Mucosa of rectum (tissue), 2 donors: ENCODE data around the gene ASIC2.
A peak's percentile ranks its signal among the peaks of the same experiment; 100 is the strongest.
"Not testable (repeated sequence)": the region's sequence is repeated elsewhere in the genome, so short reads cannot be mapped to it uniquely, and the experiment has no call there.

ENCODE experiments used
- H3K27ac ChIP-seq, 2 donors: one replicate each; pipeline ENCODE4 v1.7.0; 2013; ENCODE audit warnings: inconsistent platforms in 2 of 2, low read depth in 2 of 2, low read length in 2 of 2
- H3K27me3 ChIP-seq, 2 donors: one replicate each; pipeline ENCODE4 v1.7.0; 2013; ENCODE audit warnings: low read length in 2 of 2; ENCODE audit not compliant: control insufficient read depth in 2 of 2, insufficient read depth in 2 of 2
- H3K36me3 ChIP-seq, 2 donors: one replicate each; pipeline ENCODE4 v1.7.0; 2013; ENCODE audit warnings: low read length in 2 of 2; ENCODE audit not compliant: control insufficient read depth in 2 of 2, insufficient read depth in 2 of 2
- H3K4me1 ChIP-seq, 2 donors: one replicate each; pipeline ENCODE4 v1.7.0; 2013; ENCODE audit warnings: low read length in 2 of 2, mild to moderate bottlenecking in 1 of 2; ENCODE audit not compliant: control insufficient read depth in 2 of 2, insufficient read depth in 2 of 2
- H3K4me3 ChIP-seq, 2 donors: one replicate each; pipeline ENCODE4 v1.7.0; 2013; ENCODE audit warnings: low read length in 2 of 2
- H3K9ac ChIP-seq, 2 donors: one replicate each; pipeline ENCODE4 v1.7.0; 2013; ENCODE audit warnings: low read length in 2 of 2, low read depth in 1 of 2, mild to moderate bottlenecking in 1 of 2
- H3K9me3 ChIP-seq, 2 donors: one replicate each; pipeline ENCODE4 v1.7.0; 2013; ENCODE audit warnings: low read length in 2 of 2; ENCODE audit not compliant: control insufficient read depth in 2 of 2
- donor health status: healthy.
- donor health status: Normal muscosa, but diverticular disease.

Gene ASIC2

GRCh38 chr17:32998111-32998886 is 294.8 kb downstream of the ASIC2 start:
- no peak overlapping the region for H3K27ac ChIP-seq
- H3K36me3 ChIP-seq, result no peaks in the 10 kb centered on the region
- peak overlapping the region; percentile 32 to 33 for H3K4me3 ChIP-seq
- peak overlapping the region in 1 of 2 donors; percentile 20 for H3K9ac ChIP-seq
- H3K4me1 ChIP-seq, result peaks cover 6 to 13% of the 10 kb centered on the region in 2 donors
- H3K27me3 ChIP-seq, result no peaks in the 10 kb centered on the region
- H3K9me3 ChIP-seq, result no peaks in the 10 kb centered on the region

GRCh38 chr17:32995416-32996045 is 297.6 kb downstream of the ASIC2 start:
- Histone ChIP-seq H3K27me3 (no peaks in the 10 kb centered on the region), H3K27ac (no peak overlapping the region), H3K9ac (no peak overlapping the region), H3K36me3 (no peaks in the 10 kb centered on the region), H3K4me1 (peaks cover 8 to 17% of the 10 kb centered on the region in 2 donors), H3K4me3 (no peak overlapping the region), H3K9me3 (no peaks in the 10 kb centered on the region)

- Histone ChIP-seq H3K27me3 (no peaks in the 10 kb centered on the region), H3K4me1 (peaks cover 8 to 20% of the 10 kb centered on the region in 2 donors), H3K27ac (peak overlapping the region in 1 of 2 donors; percentile 23), H3K9ac (no peak overlapping the region), H3K9me3 (peaks cover 0 to 2% of the 10 kb centered on the region in 2 donors), H3K36me3 (no peaks in the 10 kb centered on the region), H3K4me3 (no peak overlapping the region)
Measured at GRCh38 chr17:32993977-32994376, 299.1 kb downstream of the ASIC2 start.

GRCh38 chr17:32992321-32993033 is 300.6 kb downstream of the ASIC2 start:
- H3K27ac ChIP-seq, result no peak overlapping the region
- peaks cover 8 to 16% of the 10 kb centered on the region in 2 donors for H3K4me1 ChIP-seq
- no peaks in the 10 kb centered on the region for H3K27me3 ChIP-seq
- no peaks in the 10 kb centered on the region for H3K36me3 ChIP-seq
- H3K9ac ChIP-seq, result no peak overlapping the region
- no peak overlapping the region for H3K4me3 ChIP-seq
- H3K9me3 ChIP-seq, result peaks cover 0 to 5% of the 10 kb centered on the region in 2 donors

- Histone ChIP-seq H3K36me3 (no peaks in the 10 kb centered on the region), H3K27me3 (no peaks in the 10 kb centered on the region), H3K4me1 (peaks cover 14 to 20% of the 10 kb centered on the region in 2 donors), H3K27ac (no peak overlapping the region), H3K9ac (no peak overlapping the region), H3K9me3 (peaks cover 0 to 5% of the 10 kb centered on the region in 2 donors), H3K4me3 (no peak overlapping the region)
Measured at GRCh38 chr17:32988481-32989101, 304.5 kb downstream of the ASIC2 start.

GRCh38 chr17:32987868-32988267 is 305.2 kb downstream of the ASIC2 start:
- peaks cover 14 to 20% of the 10 kb centered on the region in 2 donors for H3K4me1 ChIP-seq
- H3K27ac ChIP-seq, H3K9me3 ChIP-seq, H3K9ac ChIP-seq, H3K27me3 ChIP-seq, H3K4me3 ChIP-seq, H3K36me3 ChIP-seq: not testable (repeated sequence)

GRCh38 chr17:32987453-32987805 is 305.7 kb downstream of the ASIC2 start:
- not testable (repeated sequence) for H3K4me3 ChIP-seq, H3K36me3 ChIP-seq, H3K9ac ChIP-seq, H3K27ac ChIP-seq, H3K27me3 ChIP-seq, H3K9me3 ChIP-seq
- peaks cover 14 to 20% of the 10 kb centered on the region in 2 donors for H3K4me1 ChIP-seq

GRCh38 chr17:32985050-32985756 is 307.9 kb downstream of the ASIC2 start:
- H3K36me3 ChIP-seq, result no peaks in the 10 kb centered on the region
- H3K9me3 ChIP-seq, result peaks cover 0 to 6% of the 10 kb centered on the region in 2 donors
- H3K9ac ChIP-seq, result no peak overlapping the region
- H3K27ac ChIP-seq, result peak overlapping the region in 1 of 2 donors; percentile 52
- peaks cover 12 to 17% of the 10 kb centered on the region in 2 donors for H3K4me1 ChIP-seq
- no peak overlapping the region for H3K4me3 ChIP-seq
- no peaks in the 10 kb centered on the region for H3K27me3 ChIP-seq

GRCh38 chr17:32981611-32982010 is 311.5 kb downstream of the ASIC2 start:
- not testable (repeated sequence) for H3K27me3 ChIP-seq, H3K36me3 ChIP-seq, H3K4me3 ChIP-seq, H3K9me3 ChIP-seq, H3K9ac ChIP-seq, H3K27ac ChIP-seq
- peaks cover 12 to 17% of the 10 kb centered on the region in 2 donors for H3K4me1 ChIP-seq
